GM20000 (cell line): ENCODE measurements around the gene GPSM1.

Experiments used
- DNase-seq: peaks from one replicate; pipeline ENCODE4 v3.0.0; 2012; ENCODE audit warnings: low spot score
- TF ChIP-seq, protein P1 (sequence below): IDR thresholded peaks from 2 replicates; pipeline ENCODE4 v1.5.1; 2012; ENCODE audit warnings: mild to moderate bottlenecking, control low read depth; ENCODE audit errors: extremely low read depth, missing control alignments

GPSM1 gene

GRCh38 chr9:136361754-136362449 is 34.6 kb downstream of the GPSM1 start:
- TF ChIP-seq, protein P1, sequence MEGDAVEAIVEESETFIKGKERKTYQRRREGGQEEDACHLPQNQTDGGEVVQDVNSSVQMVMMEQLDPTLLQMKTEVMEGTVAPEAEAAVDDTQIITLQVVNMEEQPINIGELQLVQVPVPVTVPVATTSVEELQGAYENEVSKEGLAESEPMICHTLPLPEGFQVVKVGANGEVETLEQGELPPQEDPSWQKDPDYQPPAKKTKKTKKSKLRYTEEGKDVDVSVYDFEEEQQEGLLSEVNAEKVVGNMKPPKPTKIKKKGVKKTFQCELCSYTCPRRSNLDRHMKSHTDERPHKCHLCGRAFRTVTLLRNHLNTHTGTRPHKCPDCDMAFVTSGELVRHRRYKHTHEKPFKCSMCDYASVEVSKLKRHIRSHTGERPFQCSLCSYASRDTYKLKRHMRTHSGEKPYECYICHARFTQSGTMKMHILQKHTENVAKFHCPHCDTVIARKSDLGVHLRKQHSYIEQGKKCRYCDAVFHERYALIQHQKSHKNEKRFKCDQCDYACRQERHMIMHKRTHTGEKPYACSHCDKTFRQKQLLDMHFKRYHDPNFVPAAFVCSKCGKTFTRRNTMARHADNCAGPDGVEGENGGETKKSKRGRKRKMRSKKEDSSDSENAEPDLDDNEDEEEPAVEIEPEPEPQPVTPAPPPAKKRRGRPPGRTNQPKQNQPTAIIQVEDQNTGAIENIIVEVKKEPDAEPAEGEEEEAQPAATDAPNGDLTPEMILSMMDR, result no peak
- DNase-seq, result no peak

- TF ChIP-seq, protein P1, result no peak
- no peak for DNase-seq
These were observed 35.1 kb downstream of the GPSM1 start for GRCh38 chr9:136362450-136362784.

DNA sequence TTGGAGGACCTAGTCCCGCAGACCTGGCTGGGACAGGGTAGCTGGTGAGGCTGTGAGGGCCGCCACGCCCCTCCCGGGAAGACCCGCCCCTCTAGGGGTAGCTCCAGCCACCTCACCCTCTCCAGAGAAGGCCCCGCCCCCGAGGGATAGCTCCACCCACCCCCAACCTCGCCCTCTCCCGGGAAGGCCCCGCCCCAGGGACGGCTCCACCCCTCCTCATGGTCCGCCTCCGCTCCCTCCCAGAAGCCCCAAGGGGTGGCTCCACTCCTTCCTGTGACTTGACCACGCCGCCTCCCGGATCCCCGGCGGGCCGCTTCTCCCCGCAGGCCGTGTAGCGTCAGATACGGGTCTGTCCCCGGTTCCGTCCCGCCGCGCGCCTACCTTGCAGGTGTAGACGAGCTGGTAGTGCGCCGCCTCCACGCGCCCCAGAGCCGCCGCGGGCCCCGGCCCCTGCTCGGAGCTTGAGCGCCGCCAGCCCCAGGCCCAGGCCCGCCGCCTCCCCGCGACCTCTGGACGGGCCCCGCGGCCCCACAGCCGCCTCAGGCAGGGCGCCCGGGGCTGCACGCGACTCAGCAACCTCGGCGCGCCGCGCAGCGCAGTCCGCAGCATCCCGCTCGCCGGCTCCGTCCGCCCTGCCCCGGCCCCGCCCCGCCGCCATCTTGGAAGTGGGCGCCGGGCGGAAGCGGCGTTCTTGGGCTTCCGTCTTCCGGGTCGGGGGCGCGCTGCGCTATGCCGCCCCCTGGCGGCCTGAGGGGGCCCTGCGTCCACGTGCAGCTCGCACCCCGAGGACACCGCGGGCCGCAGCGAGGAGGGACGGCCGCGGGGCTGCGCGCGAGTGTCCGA is 36.0 kb downstream of the GPSM1 start, which contains the start of gene DNLZ:
Gene DNLZ, minus strand, starts transcription at position 639 of the 843 bp plus-strand sequence. Its CDS starts 30 bp downstream, at position 609.
- peak; percentile 100 for DNase-seq
- TF ChIP-seq, protein P1, result peak; percentile 98

DNA sequence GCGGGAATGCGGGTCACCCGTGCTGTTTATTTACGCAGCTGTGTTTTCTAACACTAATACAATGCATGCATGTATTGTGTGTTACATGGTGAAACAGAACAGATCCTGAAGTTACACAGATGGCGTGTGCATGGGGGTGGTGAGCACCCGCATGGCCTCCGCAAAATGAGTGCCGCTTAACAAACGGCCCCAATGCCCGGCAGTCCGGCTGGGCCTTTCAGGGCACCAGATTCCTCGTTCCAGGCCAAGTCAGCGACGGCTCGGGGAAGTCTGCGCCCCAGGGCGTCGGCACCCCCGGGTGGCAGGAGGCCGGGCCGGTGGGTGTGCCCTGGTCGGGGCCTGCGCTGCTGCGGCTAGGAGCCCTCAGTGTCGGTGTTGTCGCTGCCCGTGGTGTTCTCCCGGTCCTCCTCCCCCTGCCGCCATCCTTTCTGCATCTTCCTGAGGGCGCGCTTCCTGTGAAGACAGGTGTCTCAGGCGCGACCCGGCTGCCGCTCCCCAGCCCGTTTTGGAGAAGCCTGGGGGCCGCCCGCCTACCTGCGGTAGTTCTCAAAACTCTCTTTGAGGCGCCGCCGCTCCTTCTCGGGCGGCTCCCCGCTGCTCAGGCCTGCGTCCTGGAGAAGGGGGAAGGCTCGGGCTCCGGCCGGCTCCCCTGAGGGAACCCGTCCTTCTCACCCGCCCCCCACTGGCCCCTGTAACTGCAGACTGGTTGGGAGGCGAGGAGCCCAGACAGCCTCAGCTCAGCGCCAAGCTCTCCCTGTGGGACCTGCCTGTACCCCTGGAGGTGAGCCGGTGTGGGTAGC is 36.8 kb downstream of the GPSM1 start:
- TF ChIP-seq, protein P1, result no peak
- no peak for DNase-seq

DNA sequence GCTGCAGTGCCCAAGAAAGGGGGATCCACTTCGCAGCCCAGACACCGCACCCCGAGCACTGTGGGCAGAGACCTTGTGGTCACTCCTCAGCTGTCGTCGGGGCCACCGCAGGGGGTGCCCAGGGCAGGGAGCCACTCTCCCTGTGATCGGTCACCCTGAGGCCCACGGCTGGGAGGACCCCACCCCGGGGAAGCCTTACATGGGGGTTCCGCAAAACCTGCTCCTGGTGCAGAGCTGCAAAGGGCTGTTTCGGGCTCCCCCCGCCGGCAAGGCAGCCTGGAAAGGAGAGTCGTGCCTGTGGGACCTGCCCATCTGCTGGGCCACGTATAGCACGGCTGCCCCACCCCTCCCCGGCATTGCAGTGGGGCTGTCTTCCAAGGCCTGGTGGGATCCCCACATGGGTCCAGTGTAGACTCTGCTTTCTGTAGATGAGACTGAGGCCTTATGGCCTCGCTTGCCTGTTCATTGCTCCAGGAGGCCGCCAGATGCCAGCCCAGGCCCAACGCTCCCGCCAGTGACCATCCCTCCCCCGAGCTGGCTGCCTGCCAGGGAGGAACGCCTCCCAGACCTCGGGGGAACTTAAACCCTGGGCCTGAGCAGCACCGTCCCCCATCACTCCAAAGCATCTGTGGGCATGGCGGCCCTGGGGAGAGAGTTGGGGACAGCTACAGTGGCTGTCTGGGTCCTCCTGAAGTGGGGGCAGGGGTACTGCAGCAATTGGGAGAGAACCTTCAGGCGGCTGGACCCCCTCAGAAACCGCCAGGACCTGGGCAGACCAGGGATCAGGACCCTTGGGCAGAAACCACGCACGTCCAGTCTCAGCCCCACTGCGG is 37.8 kb downstream of the GPSM1 start:
- DNase-seq, result no peak
- TF ChIP-seq, protein P1, result no peak

DNA sequence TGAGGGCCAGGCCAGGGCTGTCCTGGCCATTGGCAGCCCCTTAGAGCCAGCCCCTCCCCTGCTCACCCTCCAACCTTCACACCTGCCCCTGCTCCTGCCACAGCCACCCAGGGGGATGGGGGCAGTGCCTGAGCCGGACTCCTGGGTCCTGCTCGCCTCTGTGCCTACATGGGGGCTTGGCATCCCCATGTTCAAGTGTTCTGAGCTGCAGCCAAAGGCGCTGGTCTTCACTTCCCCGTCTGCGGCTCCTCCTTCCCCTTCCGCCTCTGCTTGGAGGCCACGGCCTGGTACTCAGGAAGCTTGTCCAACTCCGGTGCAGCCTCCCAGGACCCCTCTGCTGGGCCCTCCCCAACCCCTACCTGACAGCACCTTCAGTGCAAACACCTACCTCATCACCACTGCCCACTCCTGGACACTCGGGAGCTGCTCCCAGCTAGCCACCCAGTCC is 38.5 kb downstream of the GPSM1 start:
- TF ChIP-seq, protein P1, result no peak
- DNase-seq, result no peak
